SK-N-SH treated with all-trans-retinoic acid at 6 μM for 48 hours (cell line): ENCODE measurements around the gene COBL.

ENCODE experiments used
- CSDC2 ChIP-seq: fragments of 250-450 bp; sonication (Bioruptor Pico); IDR thresholded peaks from 2 replicates; pipeline ENCODE4 v1.5.0; 2020; ENCODE audit warnings: mild to moderate bottlenecking, moderate library complexity
- ISL1 ChIP-seq: fragments of 250-450 bp; sonication (Bioruptor Pico); IDR thresholded peaks from 2 replicates; pipeline ENCODE4 v2.1.2; 2022; ENCODE audit warnings: mild to moderate bottlenecking, moderate library complexity
- SNAI2 ChIP-seq: fragments of 250-450 bp; sonication (Bioruptor Pico); IDR thresholded peaks from 2 replicates; pipeline ENCODE4 v1.5.0; 2020; ENCODE audit warnings: mild to moderate bottlenecking, moderate library complexity
- ZFP3 ChIP-seq: fragments of 250-450 bp; sonication (Bioruptor Pico); IDR thresholded peaks from 2 replicates; pipeline ENCODE4 v1.5.0; 2020; ENCODE audit warnings: mild to moderate bottlenecking, moderate library complexity
- TF ChIP-seq, protein P1 (sequence below): fragments of 250-450 bp; sonication (Bioruptor Pico); IDR thresholded peaks from 2 replicates; pipeline ENCODE4 v1.8.0; 2021; ENCODE audit warnings: low read depth, mild to moderate bottlenecking, moderate library complexity, borderline replicate concordance

DNA sequence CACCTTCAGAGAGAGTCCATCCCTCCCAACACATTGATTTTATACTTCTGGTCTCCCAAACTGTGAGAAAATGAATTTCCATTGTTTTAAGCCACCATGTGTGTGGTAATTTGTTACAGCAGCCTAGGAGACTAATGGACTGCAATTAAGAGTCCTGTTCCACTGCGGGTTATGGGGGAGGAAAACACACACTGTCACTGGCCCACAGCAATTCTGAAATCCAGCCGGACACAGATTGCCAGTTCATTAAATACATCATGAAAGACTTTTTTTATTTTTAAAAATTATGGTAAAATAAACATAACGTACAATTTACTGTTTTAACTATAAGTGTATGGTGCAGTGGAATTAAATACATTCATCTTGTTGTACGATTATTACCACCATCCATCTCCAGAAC is 340.5 kb downstream of the COBL start:
- TF ChIP-seq SNAI2 (CRISPR knock-in tag) (no peak), CSDC2 (CRISPR knock-in tag) (no peak), ISL1 (no peak), ZFP3 (CRISPR knock-in tag) (no peak)
- TF ChIP-seq, protein P1, sequence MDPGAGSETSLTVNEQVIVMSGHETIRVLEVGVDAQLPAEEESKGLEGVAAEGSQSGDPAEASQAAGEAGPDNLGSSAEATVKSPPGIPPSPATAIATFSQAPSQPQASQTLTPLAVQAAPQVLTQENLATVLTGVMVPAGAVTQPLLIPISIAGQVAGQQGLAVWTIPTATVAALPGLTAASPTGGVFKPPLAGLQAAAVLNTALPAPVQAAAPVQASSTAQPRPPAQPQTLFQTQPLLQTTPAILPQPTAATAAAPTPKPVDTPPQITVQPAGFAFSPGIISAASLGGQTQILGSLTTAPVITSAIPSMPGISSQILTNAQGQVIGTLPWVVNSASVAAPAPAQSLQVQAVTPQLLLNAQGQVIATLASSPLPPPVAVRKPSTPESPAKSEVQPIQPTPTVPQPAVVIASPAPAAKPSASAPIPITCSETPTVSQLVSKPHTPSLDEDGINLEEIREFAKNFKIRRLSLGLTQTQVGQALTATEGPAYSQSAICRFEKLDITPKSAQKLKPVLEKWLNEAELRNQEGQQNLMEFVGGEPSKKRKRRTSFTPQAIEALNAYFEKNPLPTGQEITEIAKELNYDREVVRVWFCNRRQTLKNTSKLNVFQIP (CRISPR knock-in tag) = no peak
